SK-N-SH (cell line): ENCODE measurements around the gene PDE4D. TPM values are rescaled to one million over a fixed set of nuclear protein-coding genes. Genes with fewer than 3 reads are reported as not detected.

Experiments
- CTCF ChIA-PET: fragments of 300-600, 350-600 bp; formaldehyde crosslinking; extraction: SDS; loops from one replicate; lab custom pipeline; 2021; lab: Yijun Ruan, JAX
- POLR2A ChIA-PET: fragments of 350-600 bp; sonication (Branson Sonifier 250); formaldehyde crosslinking; extraction: SDS; loops from one replicate; lab custom pipeline; 2020; ENCODE audit warnings: antibody characterized with exemption, inconsistent platforms; lab: Yijun Ruan, JAX
- DNase-seq: peaks from one replicate; pipeline ENCODE4 v3.0.0; 2012
- H2AFZ ChIP-seq: fragments of 200-600 bp; sonication (generic); 2 replicates; pipeline ENCODE4 v1.8.1; 2016; ENCODE audit warnings: antibody characterized with exemption, mild to moderate bottlenecking, low read depth
- H3F3A ChIP-seq: fragments of 200-600 bp; sonication (generic); replicated peaks from 2 replicates; pipeline ENCODE3; 2016; ENCODE audit warnings: antibody characterized with exemption, mild to moderate bottlenecking; ENCODE audit not compliant: insufficient read depth
- H3K27ac ChIP-seq, 2 experiments: fragments of 200-500 bp in 1 of 2; fragments of 200-600 bp in 1 of 2; sonication (Bioruptor generic) in 1 of 2; sonication (generic), shearing (Covaris generic) in 1 of 2; 2 replicates each; pipeline versions ENCODE4 v1.5.1 to v1.6.1; 2014 to 2016; ENCODE audit warnings: low read depth in 2 of 2, inconsistent platforms in 1 of 2, low read length in 1 of 2, mild to moderate bottlenecking in 1 of 2, mixed read lengths in 1 of 2
- H3K27me3 ChIP-seq: fragments of 200-600 bp; sonication (generic), shearing (Covaris generic); 2 replicates; pipeline ENCODE4 v1.6.1; 2016; ENCODE audit warnings: mixed run types; ENCODE audit not compliant: insufficient read depth
- H3K36me3 ChIP-seq, 2 experiments: fragments of 200-500 bp in 1 of 2; fragments of 200-600 bp in 1 of 2; sonication (Bioruptor generic) in 1 of 2; sonication (generic) in 1 of 2; replicated peaks in 1 of 2; 2 replicates each; pipeline versions ENCODE3 to v1.5.1; 2014 to 2016; ENCODE audit warnings: low read length in 1 of 2, mild to moderate bottlenecking in 1 of 2; ENCODE audit not compliant: insufficient read depth in 2 of 2, control insufficient read depth in 1 of 2
- H3K4me1 ChIP-seq, 2 experiments: fragments of 200-500 bp in 1 of 2; fragments of 200-600 bp in 1 of 2; sonication (Bioruptor generic) in 1 of 2; sonication (generic), shearing (Covaris generic) in 1 of 2; 2 replicates each; pipeline versions ENCODE4 v1.5.1 to v1.6.1; 2014 to 2016; ENCODE audit warnings: low read depth in 1 of 2, low read length in 1 of 2, mixed run types in 1 of 2; ENCODE audit not compliant: insufficient read depth in 2 of 2, control insufficient read depth in 1 of 2
- H3K4me2 ChIP-seq: fragments of 200-600 bp; sonication (generic), shearing (Covaris generic); 2 replicates; pipeline ENCODE4 v1.6.1; 2017; ENCODE audit warnings: mixed run types
- H3K4me3 ChIP-seq, 2 experiments: fragments of 200-500 bp in 1 of 2; fragments of 200-600 bp in 1 of 2; sonication (Bioruptor generic) in 1 of 2; sonication (generic), shearing (Covaris generic) in 1 of 2; 2 replicates each; pipeline versions ENCODE4 v1.5.1 to v1.8.1; 2014 to 2016; ENCODE audit warnings: low read depth in 2 of 2, inconsistent platforms in 1 of 2, low read length in 1 of 2, mild to moderate bottlenecking in 1 of 2, mixed read lengths in 1 of 2, moderate library complexity in 1 of 2
- H3K79me2 ChIP-seq: fragments of 200-600 bp; sonication (generic); 2 replicates; pipeline ENCODE4 v1.8.1; 2017; ENCODE audit warnings: mild to moderate bottlenecking; ENCODE audit not compliant: insufficient read depth
- H3K9ac ChIP-seq: fragments of 200-600 bp; sonication (generic); 2 replicates; pipeline ENCODE4 v1.6.1; 2017; ENCODE audit warnings: mixed run types
- H3K9me2 ChIP-seq: fragments of 200-600 bp; sonication (generic); 2 replicates; pipeline ENCODE4 v1.6.1; 2017; ENCODE audit warnings: mixed run types
- H3K9me3 ChIP-seq: fragments of 200-600 bp; sonication (generic); 2 replicates; pipeline ENCODE4 v1.6.1; 2017; ENCODE audit warnings: mixed run types, mild to moderate bottlenecking, moderate library complexity
- H4K20me1 ChIP-seq: fragments of 200-600 bp; sonication (generic); 2 replicates; pipeline ENCODE4 v1.6.1; 2017; ENCODE audit warnings: mild to moderate bottlenecking, mixed run types; ENCODE audit not compliant: insufficient read depth
- EZH2phosphoT487 ChIP-seq: fragments of 200-600 bp; sonication (generic); IDR thresholded peaks from 2 replicates; pipeline ENCODE4 v1.6.1; 2017; ENCODE audit warnings: low read depth, mixed run types, mild to moderate bottlenecking, antibody characterized with exemption, moderate library complexity, borderline replicate concordance
- FOXJ3 ChIP-seq: sonication (generic); formaldehyde crosslinking; IDR thresholded peaks from 2 replicates; pipeline ENCODE4 v1.5.1; 2020; ENCODE audit warnings: mild to moderate bottlenecking, missing genetic modification reagents
- GATA2 ChIP-seq: sonication (generic); formaldehyde crosslinking; IDR thresholded peaks from 2 replicates; pipeline ENCODE4 v1.5.0; 2020; ENCODE audit warnings: mild to moderate bottlenecking, missing genetic modification reagents
- JUND ChIP-seq: IDR thresholded peaks from 2 replicates; pipeline ENCODE4 v1.4.0; 2012
- MEF2A ChIP-seq: IDR thresholded peaks from 2 replicates; pipeline ENCODE4 v1.4.0; 2012; ENCODE audit warnings: low read depth, borderline replicate concordance
- MXI1 ChIP-seq: IDR thresholded peaks from 2 replicates; pipeline ENCODE4 v1.6.1; 2012; ENCODE audit warnings: mild to moderate bottlenecking, low read depth, low read length, improper control_type of control experiment
- POLR2AphosphoS5 ChIP-seq: IDR thresholded peaks from 2 replicates; pipeline ENCODE4 v1.6.1; 2012; ENCODE audit warnings: low read depth, low read length
- RAD21 ChIP-seq: IDR thresholded peaks from 2 replicates; pipeline ENCODE4 v1.6.1; 2012; ENCODE audit warnings: mild to moderate bottlenecking, low read length
- RFX5 ChIP-seq: IDR thresholded peaks from 2 replicates; pipeline ENCODE4 v1.6.1; 2012; ENCODE audit warnings: mild to moderate bottlenecking, improper control_type of control experiment, low read length
- RXRA ChIP-seq: IDR thresholded peaks from 2 replicates; pipeline ENCODE4 v1.4.0; 2012; ENCODE audit warnings: low read depth, mild to moderate bottlenecking, borderline replicate concordance
- SMC3 ChIP-seq: IDR thresholded peaks from 2 replicates; pipeline ENCODE4 v1.6.1; 2012; ENCODE audit warnings: low read depth, low read length, improper control_type of control experiment
- TCF12 ChIP-seq: IDR thresholded peaks from 2 replicates; pipeline ENCODE4 v1.4.0; 2012
- TEAD4 ChIP-seq: IDR thresholded peaks from 2 replicates; pipeline ENCODE4 v1.4.0; 2012; ENCODE audit warnings: mild to moderate bottlenecking, borderline replicate concordance; ENCODE audit not compliant: insufficient read depth
- YY1 ChIP-seq: IDR thresholded peaks from 2 replicates; pipeline ENCODE4 v1.4.0; 2012; ENCODE audit warnings: low read depth, mild to moderate bottlenecking
- WGBS: methylation state at CpG from one replicate; pipeline ENCODE4 v1.1.6; 2017; ENCODE audit warnings: low lambda C conversion rate; 5-methylcytosine and 5-hydroxymethylcytosine counted together
- polyA plus RNA-seq, 3 experiments: library from polyadenylated mRNA; depleted of rRNA; stranded (reverse); fragments of >200 nt; gene quantifications; 2 replicates each; pipeline ENCODE4 v1.2.3, GENCODE V29; 2012
- TF ChIP-seq, protein P1 (sequence below): fragments of 150-350 bp; IDR thresholded peaks from 2 replicates; pipeline ENCODE4 v1.6.1; 2016; ENCODE audit warnings: mild to moderate bottlenecking, low read depth, low read length
- TF ChIP-seq, protein P2 (sequence below): fragments of 150-350 bp; IDR thresholded peaks from 2 replicates; pipeline ENCODE4 v1.6.1; 2017; ENCODE audit warnings: antibody characterized with exemption, low read length, low read depth, borderline replicate concordance
- TF ChIP-seq, protein P3 (sequence below): IDR thresholded peaks from 2 replicates; pipeline ENCODE4 v1.4.0; 2012; ENCODE audit warnings: low read depth
- TF ChIP-seq, protein P4 (sequence below): IDR thresholded peaks from 2 replicates; pipeline ENCODE4 v1.4.0; 2012; ENCODE audit warnings: low read depth, borderline replicate concordance
- TF ChIP-seq, protein P5 (sequence below): IDR thresholded peaks from 2 replicates; pipeline ENCODE4 v1.6.1; 2012; ENCODE audit warnings: mild to moderate bottlenecking, low read depth, low read length, moderate library complexity

Gene PDE4D
- polyA plus RNA-seq, 1 of the 3 experiments (the other 2 are of a cell fraction), result 2.4 TPM

DNA sequence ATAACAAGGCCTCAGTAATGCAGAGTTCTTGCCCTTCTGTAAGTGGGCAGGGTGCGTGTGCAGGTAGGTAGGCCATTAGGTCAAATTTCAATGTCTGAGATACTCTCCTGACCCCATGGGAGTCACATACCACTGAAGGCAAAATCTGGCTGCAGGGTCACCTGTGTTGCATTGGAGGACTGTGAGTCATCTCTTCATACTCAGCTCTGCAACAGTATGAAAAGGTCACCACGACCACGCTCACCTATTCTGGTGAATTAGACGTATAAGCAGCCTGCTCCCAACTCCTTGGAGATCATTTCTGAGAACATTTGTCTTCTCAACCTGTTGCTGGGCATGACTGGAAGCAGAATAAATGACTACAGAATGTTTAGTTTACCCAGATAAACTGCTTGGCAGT lies 599.8 kb downstream of the PDE4D start:
- no peak overlapping the region for H3K27ac ChIP-seq
- no peaks in the 10 kb centered on the region for H3K9me2 ChIP-seq
- DNase-seq, result no peak
- no peak overlapping the region for H3K4me3 ChIP-seq
- H3K9me3 ChIP-seq, result no peaks in the 10 kb centered on the region
- WGBS, result 80% methylated on average over 4 of the region's 4 CpGs
- H3K4me1 ChIP-seq, result peaks cover 0 to 4% of the 10 kb centered on the region in 2 experiments; a peak in 2 of 4 replicates
- H3F3A ChIP-seq, result peaks cover 4% of the 10 kb centered on the region
- H4K20me1 ChIP-seq, result no peaks in the 10 kb centered on the region
- TF ChIP-seq RFX5 (no peak), FOXJ3 (CRISPR knock-in tag) (no peak), POLR2AphosphoS5 (no peak), TCF12 (no peak), RXRA (no peak), YY1 (no peak), EZH2phosphoT487 (no peak), MXI1 (no peak), SMC3 (no peak), RAD21 (no peak), JUND (no peak), TEAD4 (no peak)
- TF ChIP-seq, protein P1, sequence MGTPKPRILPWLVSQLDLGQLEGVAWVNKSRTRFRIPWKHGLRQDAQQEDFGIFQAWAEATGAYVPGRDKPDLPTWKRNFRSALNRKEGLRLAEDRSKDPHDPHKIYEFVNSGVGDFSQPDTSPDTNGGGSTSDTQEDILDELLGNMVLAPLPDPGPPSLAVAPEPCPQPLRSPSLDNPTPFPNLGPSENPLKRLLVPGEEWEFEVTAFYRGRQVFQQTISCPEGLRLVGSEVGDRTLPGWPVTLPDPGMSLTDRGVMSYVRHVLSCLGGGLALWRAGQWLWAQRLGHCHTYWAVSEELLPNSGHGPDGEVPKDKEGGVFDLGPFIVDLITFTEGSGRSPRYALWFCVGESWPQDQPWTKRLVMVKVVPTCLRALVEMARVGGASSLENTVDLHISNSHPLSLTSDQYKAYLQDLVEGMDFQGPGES, result no peak
- TF ChIP-seq, protein P2, sequence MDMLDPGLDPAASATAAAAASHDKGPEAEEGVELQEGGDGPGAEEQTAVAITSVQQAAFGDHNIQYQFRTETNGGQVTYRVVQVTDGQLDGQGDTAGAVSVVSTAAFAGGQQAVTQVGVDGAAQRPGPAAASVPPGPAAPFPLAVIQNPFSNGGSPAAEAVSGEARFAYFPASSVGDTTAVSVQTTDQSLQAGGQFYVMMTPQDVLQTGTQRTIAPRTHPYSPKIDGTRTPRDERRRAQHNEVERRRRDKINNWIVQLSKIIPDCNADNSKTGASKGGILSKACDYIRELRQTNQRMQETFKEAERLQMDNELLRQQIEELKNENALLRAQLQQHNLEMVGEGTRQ, result no peak
- TF ChIP-seq, protein P3, sequence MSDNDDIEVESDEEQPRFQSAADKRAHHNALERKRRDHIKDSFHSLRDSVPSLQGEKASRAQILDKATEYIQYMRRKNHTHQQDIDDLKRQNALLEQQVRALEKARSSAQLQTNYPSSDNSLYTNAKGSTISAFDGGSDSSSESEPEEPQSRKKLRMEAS, result no peak
- TF ChIP-seq, all 33 proteins: peak for 0
- POLR2A ChIA-PET, result no interaction called here
- H3K36me3 ChIP-seq, result peaks cover 0 to 3% of the 10 kb centered on the region in 2 experiments
- no peak overlapping the region for H2AFZ ChIP-seq
- no peaks in the 10 kb centered on the region for H3K27me3 ChIP-seq
- CTCF ChIA-PET, result no interaction called here
- no peaks in the 10 kb centered on the region for H3K79me2 ChIP-seq
- no peak overlapping the region for H3K4me2 ChIP-seq
- H3K9ac ChIP-seq, result no peak overlapping the region

DNA sequence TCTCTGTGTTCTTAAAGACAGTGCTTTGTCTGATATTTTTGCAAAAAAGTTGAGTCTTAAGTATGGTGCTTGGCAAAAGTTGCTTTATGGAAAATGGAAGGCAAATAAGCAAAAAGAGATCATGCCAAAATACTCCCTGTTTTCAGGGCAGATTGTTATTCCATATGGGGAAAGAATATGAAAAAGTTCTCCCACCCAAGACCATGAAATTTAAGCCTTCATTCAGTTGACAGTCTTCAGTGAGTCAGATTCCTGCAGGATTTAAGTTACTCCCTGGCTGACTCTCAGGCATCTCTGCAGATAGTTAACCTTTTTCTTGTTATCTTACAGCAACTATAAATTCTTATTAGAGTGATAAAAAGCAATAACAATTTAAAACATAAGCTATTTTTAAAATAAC lies 601.6 kb downstream of the PDE4D start:
- H3K27ac ChIP-seq, result no peak overlapping the region
- no peak overlapping the region for H3K9ac ChIP-seq
- no peak overlapping the region; a peak in 1 of 4 replicates for H3K4me3 ChIP-seq
- H3K9me3 ChIP-seq, result no peaks in the 10 kb centered on the region
- H3K27me3 ChIP-seq, result no peaks in the 10 kb centered on the region
- peaks cover 0 to 4% of the 10 kb centered on the region in 2 experiments; a peak in 1 of 4 replicates for H3K4me1 ChIP-seq
- H3K4me2 ChIP-seq, result no peak overlapping the region
- POLR2A ChIA-PET, result no interaction called here
- no peaks in the 10 kb centered on the region for H4K20me1 ChIP-seq
- DNase-seq, result no peak
- no peaks in the 10 kb centered on the region for H3K9me2 ChIP-seq
- H3K36me3 ChIP-seq, result peaks cover 0 to 3% of the 10 kb centered on the region in 2 experiments
- no peaks in the 10 kb centered on the region for H3K79me2 ChIP-seq
- H3F3A ChIP-seq, result peaks cover 4% of the 10 kb centered on the region
- CTCF ChIA-PET, result no interaction called here
- no peak overlapping the region for H2AFZ ChIP-seq
- TF ChIP-seq, protein P3, result no peak
- TF ChIP-seq GATA2 (CRISPR knock-in tag) (no peak), POLR2AphosphoS5 (no peak), RAD21 (no peak), RXRA (no peak), MEF2A (no peak)
- TF ChIP-seq, protein P4, sequence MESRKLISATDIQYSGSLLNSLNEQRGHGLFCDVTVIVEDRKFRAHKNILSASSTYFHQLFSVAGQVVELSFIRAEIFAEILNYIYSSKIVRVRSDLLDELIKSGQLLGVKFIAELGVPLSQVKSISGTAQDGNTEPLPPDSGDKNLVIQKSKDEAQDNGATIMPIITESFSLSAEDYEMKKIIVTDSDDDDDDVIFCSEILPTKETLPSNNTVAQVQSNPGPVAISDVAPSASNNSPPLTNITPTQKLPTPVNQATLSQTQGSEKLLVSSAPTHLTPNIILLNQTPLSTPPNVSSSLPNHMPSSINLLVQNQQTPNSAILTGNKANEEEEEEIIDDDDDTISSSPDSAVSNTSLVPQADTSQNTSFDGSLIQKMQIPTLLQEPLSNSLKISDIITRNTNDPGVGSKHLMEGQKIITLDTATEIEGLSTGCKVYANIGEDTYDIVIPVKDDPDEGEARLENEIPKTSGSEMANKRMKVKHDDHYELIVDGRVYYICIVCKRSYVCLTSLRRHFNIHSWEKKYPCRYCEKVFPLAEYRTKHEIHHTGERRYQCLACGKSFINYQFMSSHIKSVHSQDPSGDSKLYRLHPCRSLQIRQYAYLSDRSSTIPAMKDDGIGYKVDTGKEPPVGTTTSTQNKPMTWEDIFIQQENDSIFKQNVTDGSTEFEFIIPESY, result no peak
- TF ChIP-seq, protein P5, sequence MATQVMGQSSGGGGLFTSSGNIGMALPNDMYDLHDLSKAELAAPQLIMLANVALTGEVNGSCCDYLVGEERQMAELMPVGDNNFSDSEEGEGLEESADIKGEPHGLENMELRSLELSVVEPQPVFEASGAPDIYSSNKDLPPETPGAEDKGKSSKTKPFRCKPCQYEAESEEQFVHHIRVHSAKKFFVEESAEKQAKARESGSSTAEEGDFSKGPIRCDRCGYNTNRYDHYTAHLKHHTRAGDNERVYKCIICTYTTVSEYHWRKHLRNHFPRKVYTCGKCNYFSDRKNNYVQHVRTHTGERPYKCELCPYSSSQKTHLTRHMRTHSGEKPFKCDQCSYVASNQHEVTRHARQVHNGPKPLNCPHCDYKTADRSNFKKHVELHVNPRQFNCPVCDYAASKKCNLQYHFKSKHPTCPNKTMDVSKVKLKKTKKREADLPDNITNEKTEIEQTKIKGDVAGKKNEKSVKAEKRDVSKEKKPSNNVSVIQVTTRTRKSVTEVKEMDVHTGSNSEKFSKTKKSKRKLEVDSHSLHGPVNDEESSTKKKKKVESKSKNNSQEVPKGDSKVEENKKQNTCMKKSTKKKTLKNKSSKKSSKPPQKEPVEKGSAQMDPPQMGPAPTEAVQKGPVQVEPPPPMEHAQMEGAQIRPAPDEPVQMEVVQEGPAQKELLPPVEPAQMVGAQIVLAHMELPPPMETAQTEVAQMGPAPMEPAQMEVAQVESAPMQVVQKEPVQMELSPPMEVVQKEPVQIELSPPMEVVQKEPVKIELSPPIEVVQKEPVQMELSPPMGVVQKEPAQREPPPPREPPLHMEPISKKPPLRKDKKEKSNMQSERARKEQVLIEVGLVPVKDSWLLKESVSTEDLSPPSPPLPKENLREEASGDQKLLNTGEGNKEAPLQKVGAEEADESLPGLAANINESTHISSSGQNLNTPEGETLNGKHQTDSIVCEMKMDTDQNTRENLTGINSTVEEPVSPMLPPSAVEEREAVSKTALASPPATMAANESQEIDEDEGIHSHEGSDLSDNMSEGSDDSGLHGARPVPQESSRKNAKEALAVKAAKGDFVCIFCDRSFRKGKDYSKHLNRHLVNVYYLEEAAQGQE, result no peak
